Stimulated activated CD4-positive, alpha-beta T cell treated with anti-CD3 and anti-CD28 coated beads, Interleukin-12 subunit alpha, Interleukin-12 subunit beta, amount 100 ng/mL, for 48 hours (primary cell): ENCODE measurements around the gene RNF39.
"Not testable (repeated sequence)": the region's sequence is repeated elsewhere in the genome, so short reads cannot be mapped to it uniquely, and the experiment has no call there.

ENCODE experiments used
- DNase-seq, 3 donors: peaks; one replicate each; pipeline ENCODE4 v3.0.0-alpha.2; 2020; ENCODE audit warnings: low read depth in 2 of 3, low spot score in 1 of 3

RNF39 gene

GRCh38 chr6:30062471-30063178 is 12.9 kb downstream of the RNF39 start:
- no peak for DNase-seq

- peak in 1 of 3 donors; percentile 20 for DNase-seq
Observed at GRCh38 chr6:30061858-30062458, 13.6 kb downstream of the RNF39 start.

GRCh38 chr6:30061092-30061857 is 14.3 kb downstream of the RNF39 start, which contains the start of gene POLR1H:
POLR1H (plus strand) TSS chr6:30061265; CDS start chr6:30061525, 260 bp downstream.
- DNase-seq, result peak; percentile 76 to 83 (median 77)

- no peak for DNase-seq
Observed at GRCh38 chr6:30060606-30061091, 14.9 kb downstream of the RNF39 start.

GRCh38 chr6:30055513-30055912 is 20.1 kb downstream of the RNF39 start:
- DNase-seq, result no peak

- DNase-seq, result no peak
Observed at GRCh38 chr6:30053682-30054081, 21.9 kb downstream of the RNF39 start.

- no peak for DNase-seq
Observed at GRCh38 chr6:30047220-30047619, 28.3 kb downstream of the RNF39 start.

GRCh38 chr6:30044630-30045029 is 30.9 kb downstream of the RNF39 start:
- no peak for DNase-seq

GRCh38 chr6:30043744-30044143 is 31.8 kb downstream of the RNF39 start:
- no peak for DNase-seq

- DNase-seq, result no peak
Observed at GRCh38 chr6:30042914-30043313, 32.7 kb downstream of the RNF39 start.

GRCh38 chr6:30042476-30042875 is 33.1 kb downstream of the RNF39 start:
- no peak for DNase-seq

GRCh38 chr6:30041821-30042220 is 33.7 kb downstream of the RNF39 start:
- no peak for DNase-seq

GRCh38 chr6:30041221-30041620 is 34.3 kb downstream of the RNF39 start:
- no peak for DNase-seq

- DNase-seq, result no peak
Observed at GRCh38 chr6:30037182-30037788, 38.3 kb downstream of the RNF39 start.

GRCh38 chr6:30035784-30036183 is 39.8 kb downstream of the RNF39 start:
- DNase-seq, result no peak

- not testable (repeated sequence) for DNase-seq
Observed at GRCh38 chr6:30033440-30033839, 42.1 kb downstream of the RNF39 start.

- no peak for DNase-seq
Observed at GRCh38 chr6:30031381-30031780, 44.2 kb downstream of the RNF39 start.

GRCh38 chr6:30029588-30029987 is 46.0 kb downstream of the RNF39 start:
- DNase-seq, result no peak

GRCh38 chr6:30025186-30025585 is 50.4 kb downstream of the RNF39 start:
- no peak for DNase-seq

- DNase-seq, result not testable (repeated sequence)
Observed at GRCh38 chr6:30022712-30023111, 52.9 kb downstream of the RNF39 start.

- DNase-seq, result no peak
Observed at GRCh38 chr6:30022189-30022588, 53.4 kb downstream of the RNF39 start.
